Measurements from ENCODE around the gene HOXB7.

The HOXB7 gene

GRCh38 chr17:48623583-48623982 lies 12.8 kb upstream of the HOXB7 start:
- DNase-seq (ENCODE audit: low spot score): no peak

GRCh38 chr17:48622857-48623256 lies 12.0 kb upstream of the HOXB7 start:
- DNase-seq (ENCODE audit: low spot score): no peak

- no peak for DNase-seq (ENCODE audit: low spot score)
These were observed 10.9 kb upstream of the HOXB7 start for GRCh38 chr17:48621410-48622392.

- no peak for DNase-seq (ENCODE audit: low spot score)
These were observed 9.8 kb upstream of the HOXB7 start for GRCh38 chr17:48620461-48621139.

GRCh38 chr17:48619826-48620449 lies 9.1 kb upstream of the HOXB7 start:
- no peak for DNase-seq (ENCODE audit: low spot score)

- DNase-seq (ENCODE audit: low spot score): peak; percentile 82
These were observed 7.6 kb upstream of the HOXB7 start for GRCh38 chr17:48618256-48618896.

GRCh38 chr17:48617471-48618255 lies 6.8 kb upstream of the HOXB7 start:
- no peak for DNase-seq (ENCODE audit: low spot score)

- DNase-seq (ENCODE audit: low spot score): no peak
These were observed 6.1 kb upstream of the HOXB7 start for GRCh38 chr17:48616717-48617470.

- no peak for DNase-seq (ENCODE audit: low spot score)
These were observed 5.3 kb upstream of the HOXB7 start for GRCh38 chr17:48615963-48616716.

- no peak for DNase-seq (ENCODE audit: low spot score)
These were observed 4.5 kb upstream of the HOXB7 start, which contains the start of gene HOXB8 for GRCh38 chr17:48615047-48615962. TSS of gene HOXB8 (minus strand) at chr17:48615292. CDS start at chr17:48614704, 588 bp downstream.

- DNase-seq (ENCODE audit: low spot score): no peak
These were observed 3.3 kb upstream of the HOXB7 start for GRCh38 chr17:48613862-48614694.

GRCh38 chr17:48612854-48613691 lies 2.3 kb upstream of the HOXB7 start:
- DNase-seq (ENCODE audit: low spot score): peak; percentile 43

- DNase-seq (ENCODE audit: low spot score): no peak
These were observed 1.6 kb upstream of the HOXB7 start for GRCh38 chr17:48612456-48612853.

GRCh38 chr17:48611681-48612455 lies 1.1 kb upstream of the HOXB7 start:
- no peak for DNase-seq (ENCODE audit: low spot score)

- no peak for DNase-seq (ENCODE audit: low spot score)
These were observed 396 bp upstream of the HOXB7 start for GRCh38 chr17:48611213-48611612.

- no peak for DNase-seq (ENCODE audit: low spot score)
These were observed 997 bp downstream of the HOXB7 start for GRCh38 chr17:48609759-48610281.
